HEK293 (cell line): ENCODE measurements around the gene KLHDC4.
"Not testable (repeated sequence)": the region's sequence is repeated elsewhere in the genome, so short reads cannot be mapped to it uniquely, and the experiment has no call there.

Source experiments
- CTCF ChIA-PET: fragments of 350-600 bp; formaldehyde crosslinking; extraction: SDS; loops from one replicate; lab custom pipeline; 2021; ENCODE audit warnings: antibody characterized with exemption; lab: Yijun Ruan, JAX
- POLR2A ChIA-PET: fragments of 300-600 bp; formaldehyde crosslinking; extraction: SDS; loops from one replicate; lab custom pipeline; 2020; ENCODE audit warnings: antibody characterized with exemption, inconsistent platforms; lab: Yijun Ruan, JAX
- H3K27ac ChIP-seq: fragments of 200-500 bp; sonication (Bioruptor generic); 2 replicates; pipeline ENCODE4 v1.5.1; 2014; ENCODE audit warnings: low read depth, low read length, control low read depth, inconsistent platforms; ENCODE audit errors: extremely low read depth
- H3K36me3 ChIP-seq, 2 experiments: fragments of 200-500 bp in 1 of 2; sonication (Bioruptor generic) in 1 of 2; 1 replicate in 1 of 2; 2 replicates in 1 of 2; pipeline ENCODE4 v1.5.1; 2014 to 2017; ENCODE audit warnings: inconsistent platforms in 2 of 2, low read length in 2 of 2; ENCODE audit not compliant: control insufficient read depth in 2 of 2, insufficient read depth in 1 of 2
- H3K4me1 ChIP-seq: fragments of 200-500 bp; sonication (Bioruptor generic); 2 replicates; pipeline ENCODE4 v1.5.1; 2014; ENCODE audit warnings: mild to moderate bottlenecking, low read length, inconsistent platforms; ENCODE audit not compliant: control insufficient read depth, insufficient read depth
- H3K4me3 ChIP-seq: 2 replicates; pipeline ENCODE4 v1.5.1; 2011; ENCODE audit warnings: low read depth, mild to moderate bottlenecking, control low read depth, low read length, moderate library complexity
- H3K9me3 ChIP-seq: fragments of 200-500 bp; sonication (Bioruptor generic); 2 replicates; pipeline ENCODE4 v1.5.1; 2014; ENCODE audit warnings: low read depth, low read length, inconsistent platforms; ENCODE audit not compliant: control insufficient read depth, insufficient read depth
- HOXC10 ChIP-seq: sonication (generic); formaldehyde crosslinking; IDR thresholded peaks from 2 replicates; pipeline ENCODE4 v1.8.1; 2023; ENCODE audit warnings: mild to moderate bottlenecking, missing genetic modification reagents
- MZF1 ChIP-seq: fragments of 450-650 bp; formaldehyde crosslinking; IDR thresholded peaks from 2 replicates; pipeline ENCODE4 v1.5.1; 2017; ENCODE audit warnings: missing biosample characterization, missing genetic modification characterization, borderline replicate concordance
- PRDM1 ChIP-seq: fragments of 450-650 bp; formaldehyde crosslinking; IDR thresholded peaks from 2 replicates; pipeline ENCODE4; 2016; ENCODE audit warnings: missing biosample characterization, missing genetic modification characterization
- ZFP37 ChIP-seq: fragments of 450-650 bp; formaldehyde crosslinking; IDR thresholded peaks from 2 replicates; pipeline ENCODE4 v1.5.1; 2016; ENCODE audit warnings: missing biosample characterization, missing genetic modification characterization
- ZNF19 ChIP-seq: fragments of 450-650 bp; formaldehyde crosslinking; IDR thresholded peaks from 2 replicates; pipeline ENCODE4; 2016; ENCODE audit warnings: missing biosample characterization, missing genetic modification characterization, low read depth
- ZNF202 ChIP-seq: fragments of 450-650 bp; formaldehyde crosslinking; IDR thresholded peaks from 2 replicates; pipeline ENCODE4 v1.5.1; 2016; ENCODE audit warnings: missing biosample characterization, missing genetic modification characterization, borderline replicate concordance
- ZNF211 ChIP-seq: fragments of 450-650 bp; formaldehyde crosslinking; IDR thresholded peaks from 2 replicates; pipeline ENCODE4 v1.5.1; 2016; ENCODE audit warnings: low read depth, missing biosample characterization, missing genetic modification characterization
- ZNF214 ChIP-seq: fragments of 450-650 bp; formaldehyde crosslinking; IDR thresholded peaks from 2 replicates; pipeline ENCODE4 v1.5.1; 2017; ENCODE audit warnings: missing biosample characterization, mild to moderate bottlenecking, missing genetic modification characterization, borderline replicate concordance
- ZNF24 ChIP-seq: fragments of 450-650 bp; formaldehyde crosslinking; IDR thresholded peaks from 2 replicates; pipeline ENCODE4 v1.5.1; 2016; ENCODE audit warnings: missing biosample characterization, missing genetic modification characterization
- ZNF292 ChIP-seq: fragments of 450-650 bp; formaldehyde crosslinking; IDR thresholded peaks from 2 replicates; pipeline ENCODE4 v1.5.1; 2016; ENCODE audit warnings: low read depth, missing biosample characterization, missing genetic modification characterization, borderline replicate concordance
- ZNF324 ChIP-seq: fragments of 450-650 bp; formaldehyde crosslinking; IDR thresholded peaks from 2 replicates; pipeline ENCODE4 v1.5.1; 2016; ENCODE audit warnings: missing biosample characterization, missing genetic modification characterization
- ZNF423 ChIP-seq: fragments of 450-650 bp; formaldehyde crosslinking; IDR thresholded peaks from 2 replicates; pipeline ENCODE4 v1.5.1; 2016; ENCODE audit warnings: missing biosample characterization, missing genetic modification characterization
- ZNF621 ChIP-seq: fragments of 450-650 bp; formaldehyde crosslinking; IDR thresholded peaks from 2 replicates; pipeline ENCODE4 v1.5.1; 2017; ENCODE audit warnings: missing biosample characterization, missing genetic modification characterization
- ZNF626 ChIP-seq: fragments of 450-650 bp; sonication (Bioruptor Pico); formaldehyde crosslinking; IDR thresholded peaks from 2 replicates; pipeline ENCODE4 v1.5.1; 2018; ENCODE audit warnings: missing biosample characterization, missing genetic modification characterization, inconsistent platforms
- ZNF747 ChIP-seq: fragments of 450-650 bp; formaldehyde crosslinking; IDR thresholded peaks from 2 replicates; pipeline ENCODE4 v1.5.1; 2016; ENCODE audit warnings: missing biosample characterization, missing genetic modification characterization
- ZSCAN23 ChIP-seq: fragments of 450-650 bp; formaldehyde crosslinking; IDR thresholded peaks from 2 replicates; pipeline ENCODE4 v1.5.1; 2016; ENCODE audit warnings: missing biosample characterization, missing genetic modification characterization
- ZSCAN5A ChIP-seq: fragments of 450-650 bp; formaldehyde crosslinking; IDR thresholded peaks from 2 replicates; pipeline ENCODE4 v1.5.1; 2016; ENCODE audit warnings: missing biosample characterization, missing genetic modification characterization
- TF ChIP-seq, protein P1 (sequence below): fragments of 450-650 bp; formaldehyde crosslinking; IDR thresholded peaks from 2 replicates; pipeline ENCODE4 v1.5.1; 2016; ENCODE audit warnings: missing biosample characterization, missing genetic modification characterization
- TF ChIP-seq, protein P2 (sequence below): fragments of 450-650 bp; formaldehyde crosslinking; IDR thresholded peaks from 2 replicates; pipeline ENCODE4 v1.5.1; 2016; ENCODE audit warnings: missing biosample characterization, missing genetic modification characterization
- TF ChIP-seq, protein P3 (sequence below): fragments of 450-650 bp; formaldehyde crosslinking; IDR thresholded peaks from 2 replicates; pipeline ENCODE4 v1.5.1; 2016; ENCODE audit warnings: missing biosample characterization, missing genetic modification characterization

Gene KLHDC4

GRCh38 chr16:87789437-87790291 is 23.9 kb upstream of the KLHDC4 start:
- POLR2A ChIA-PET: interaction anchor here (0.6 kb wide), 1 partner anchor 48 kb away, joined by 3 read pairs; no protein-coding TSS in a partner anchor
- H3K27ac ChIP-seq: no peak overlapping the region
- TF ChIP-seq, protein P1, sequence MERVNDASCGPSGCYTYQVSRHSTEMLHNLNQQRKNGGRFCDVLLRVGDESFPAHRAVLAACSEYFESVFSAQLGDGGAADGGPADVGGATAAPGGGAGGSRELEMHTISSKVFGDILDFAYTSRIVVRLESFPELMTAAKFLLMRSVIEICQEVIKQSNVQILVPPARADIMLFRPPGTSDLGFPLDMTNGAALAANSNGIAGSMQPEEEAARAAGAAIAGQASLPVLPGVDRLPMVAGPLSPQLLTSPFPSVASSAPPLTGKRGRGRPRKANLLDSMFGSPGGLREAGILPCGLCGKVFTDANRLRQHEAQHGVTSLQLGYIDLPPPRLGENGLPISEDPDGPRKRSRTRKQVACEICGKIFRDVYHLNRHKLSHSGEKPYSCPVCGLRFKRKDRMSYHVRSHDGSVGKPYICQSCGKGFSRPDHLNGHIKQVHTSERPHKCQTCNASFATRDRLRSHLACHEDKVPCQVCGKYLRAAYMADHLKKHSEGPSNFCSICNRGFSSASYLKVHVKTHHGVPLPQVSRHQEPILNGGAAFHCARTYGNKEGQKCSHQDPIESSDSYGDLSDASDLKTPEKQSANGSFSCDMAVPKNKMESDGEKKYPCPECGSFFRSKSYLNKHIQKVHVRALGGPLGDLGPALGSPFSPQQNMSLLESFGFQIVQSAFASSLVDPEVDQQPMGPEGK (tag by site-specific recombination): no peak
- TF ChIP-seq MZF1: no peak
- TF ChIP-seq ZFP37 (tag by site-specific recombination): no peak
- no peak for TF ChIP-seq ZNF423 (tag by site-specific recombination)
- TF ChIP-seq ZNF292 (tag by site-specific recombination): no peak
- TF ChIP-seq ZNF24 (tag by site-specific recombination): no peak
- no peak for TF ChIP-seq ZSCAN5A (tag by site-specific recombination)
- TF ChIP-seq ZNF324: no peak
- no peak for TF ChIP-seq ZNF211 (tag by site-specific recombination)
- no peak for TF ChIP-seq ZNF621 (tag by site-specific recombination)
- no peak for TF ChIP-seq ZNF214 (tag by site-specific recombination)
- TF ChIP-seq PRDM1 (tag by site-specific recombination): no peak
- no peak for TF ChIP-seq ZNF202
- TF ChIP-seq ZNF747: no peak
- TF ChIP-seq ZNF626 (tag by site-specific recombination): no peak
- TF ChIP-seq HOXC10 (CRISPR knock-in tag): no peak
- no peak for TF ChIP-seq ZSCAN23 (tag by site-specific recombination)
- TF ChIP-seq ZNF19: no peak
- TF ChIP-seq, protein P2, sequence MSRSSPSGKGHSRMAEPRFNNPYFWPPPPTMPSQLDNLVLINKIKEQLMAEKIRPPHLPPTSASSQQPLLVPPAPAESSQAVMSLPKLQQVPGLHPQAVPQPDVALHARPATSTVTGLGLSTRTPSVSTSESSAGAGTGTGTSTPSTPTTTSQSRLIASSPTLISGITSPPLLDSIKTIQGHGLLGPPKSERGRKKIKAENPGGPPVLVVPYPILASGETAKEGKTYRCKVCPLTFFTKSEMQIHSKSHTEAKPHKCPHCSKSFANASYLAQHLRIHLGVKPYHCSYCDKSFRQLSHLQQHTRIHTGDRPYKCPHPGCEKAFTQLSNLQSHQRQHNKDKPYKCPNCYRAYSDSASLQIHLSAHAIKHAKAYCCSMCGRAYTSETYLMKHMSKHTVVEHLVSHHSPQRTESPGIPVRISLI (tag by site-specific recombination): no peak
- no peak overlapping the region for H3K4me3 ChIP-seq
- H3K4me1 ChIP-seq: no peaks in the 10 kb centered on the region
- CTCF ChIA-PET: interaction anchor here (0.6 to 7.0 kb wide), 4 partner anchors 10 to 101 kb away, joined by 3 to 52 read pairs (median 8); no protein-coding TSS in a partner anchor
- no peaks in the 10 kb centered on the region for H3K36me3 ChIP-seq
- H3K9me3 ChIP-seq: no peaks in the 10 kb centered on the region

DNA sequence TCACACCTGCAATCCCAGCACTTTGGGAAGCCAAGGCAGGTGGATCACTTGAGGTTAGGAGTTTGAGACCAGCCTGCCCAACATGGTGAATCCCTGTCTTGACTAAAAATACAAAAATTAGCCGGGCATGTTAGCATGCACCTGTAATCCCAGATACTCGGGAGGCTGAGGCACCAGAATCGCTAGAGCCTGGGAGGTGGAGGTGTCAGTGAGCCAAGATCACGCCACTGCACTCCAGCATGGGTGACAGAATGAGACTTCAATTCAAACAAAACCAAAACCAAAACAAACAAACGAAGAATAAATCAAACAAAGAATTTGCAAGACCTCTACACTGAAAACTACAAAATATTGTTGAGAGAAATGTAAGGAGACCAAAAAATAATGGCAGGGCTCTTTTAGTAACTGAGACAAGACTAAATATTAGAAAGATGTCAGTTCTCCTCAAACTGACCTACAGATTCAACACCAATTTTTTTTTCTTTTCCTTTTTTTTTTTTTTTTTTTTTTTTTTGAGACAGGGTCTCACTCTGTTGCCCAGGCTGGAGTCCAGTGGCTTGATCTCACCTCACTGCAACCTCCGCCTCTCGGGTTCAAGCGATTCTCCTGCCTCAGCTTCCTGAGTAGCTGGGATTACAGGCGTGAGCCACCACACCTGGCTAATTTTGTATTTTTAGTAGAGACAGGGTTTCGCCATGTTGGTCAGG is 23.1 kb upstream of the KLHDC4 start:
- H3K36me3 ChIP-seq, H3K4me1 ChIP-seq, H3K9me3 ChIP-seq, H3K4me3 ChIP-seq, POLR2A ChIA-PET, H3K27ac ChIP-seq: not testable (repeated sequence)
- TF ChIP-seq, protein P3, sequence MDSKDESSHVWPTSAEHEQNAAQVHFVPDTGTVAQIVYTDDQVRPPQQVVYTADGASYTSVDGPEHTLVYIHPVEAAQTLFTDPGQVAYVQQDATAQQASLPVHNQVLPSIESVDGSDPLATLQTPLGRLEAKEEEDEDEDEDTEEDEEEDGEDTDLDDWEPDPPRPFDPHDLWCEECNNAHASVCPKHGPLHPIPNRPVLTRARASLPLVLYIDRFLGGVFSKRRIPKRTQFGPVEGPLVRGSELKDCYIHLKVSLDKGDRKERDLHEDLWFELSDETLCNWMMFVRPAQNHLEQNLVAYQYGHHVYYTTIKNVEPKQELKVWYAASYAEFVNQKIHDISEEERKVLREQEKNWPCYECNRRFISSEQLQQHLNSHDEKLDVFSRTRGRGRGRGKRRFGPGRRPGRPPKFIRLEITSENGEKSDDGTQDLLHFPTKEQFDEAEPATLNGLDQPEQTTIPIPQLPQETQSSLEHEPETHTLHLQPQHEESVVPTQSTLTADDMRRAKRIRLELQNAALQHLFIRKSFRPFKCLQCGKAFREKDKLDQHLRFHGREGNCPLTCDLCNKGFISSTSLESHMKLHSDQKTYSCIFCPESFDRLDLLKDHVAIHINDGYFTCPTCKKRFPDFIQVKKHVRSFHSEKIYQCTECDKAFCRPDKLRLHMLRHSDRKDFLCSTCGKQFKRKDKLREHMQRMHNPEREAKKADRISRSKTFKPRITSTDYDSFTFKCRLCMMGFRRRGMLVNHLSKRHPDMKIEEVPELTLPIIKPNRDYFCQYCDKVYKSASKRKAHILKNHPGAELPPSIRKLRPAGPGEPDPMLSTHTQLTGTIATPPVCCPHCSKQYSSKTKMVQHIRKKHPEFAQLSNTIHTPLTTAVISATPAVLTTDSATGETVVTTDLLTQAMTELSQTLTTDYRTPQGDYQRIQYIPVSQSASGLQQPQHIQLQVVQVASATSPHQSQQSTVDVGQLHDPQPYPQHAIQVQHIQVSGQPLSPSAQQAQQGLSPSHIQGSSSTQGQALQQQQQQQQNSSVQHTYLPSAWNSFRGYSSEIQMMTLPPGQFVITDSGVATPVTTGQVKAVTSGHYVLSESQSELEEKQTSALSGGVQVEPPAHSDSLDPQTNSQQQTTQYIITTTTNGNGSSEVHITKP (tag by site-specific recombination): peak; percentile 49
- CTCF ChIA-PET: interaction anchor here (2.7 to 7.0 kb wide), 2 partner anchors 9 to 61 kb away, joined by 10 to 52 read pairs; no protein-coding TSS in a partner anchor

- ChIA-PET POLR2A (interaction anchor here (0.6 kb wide), 1 partner anchor 81 kb away, joined by 3 read pairs; no protein-coding TSS in a partner anchor), CTCF (interaction anchor here (7.0 kb wide), 1 partner anchor 7 kb away, joined by 52 read pairs; no protein-coding TSS in a partner anchor)
- H3K9me3 ChIP-seq, H3K4me1 ChIP-seq, H3K36me3 ChIP-seq, H3K4me3 ChIP-seq, H3K27ac ChIP-seq: not testable (repeated sequence)
Measured at GRCh38 chr16:87787451-87788091, 21.8 kb upstream of the KLHDC4 start.
